ENCODE measurements around the gene WDFY2. TPM values are rescaled to one million over a fixed set of nuclear protein-coding genes. Genes with fewer than 3 reads are reported as not detected.

Gene WDFY2
- total and polyA plus RNA-seq, 10 of the 15 experiments (the other 5 are each of a cell fraction or from before 2014, with no cell fraction given) = 2.1 to 13.0 (median 8.1) TPM

DNA sequence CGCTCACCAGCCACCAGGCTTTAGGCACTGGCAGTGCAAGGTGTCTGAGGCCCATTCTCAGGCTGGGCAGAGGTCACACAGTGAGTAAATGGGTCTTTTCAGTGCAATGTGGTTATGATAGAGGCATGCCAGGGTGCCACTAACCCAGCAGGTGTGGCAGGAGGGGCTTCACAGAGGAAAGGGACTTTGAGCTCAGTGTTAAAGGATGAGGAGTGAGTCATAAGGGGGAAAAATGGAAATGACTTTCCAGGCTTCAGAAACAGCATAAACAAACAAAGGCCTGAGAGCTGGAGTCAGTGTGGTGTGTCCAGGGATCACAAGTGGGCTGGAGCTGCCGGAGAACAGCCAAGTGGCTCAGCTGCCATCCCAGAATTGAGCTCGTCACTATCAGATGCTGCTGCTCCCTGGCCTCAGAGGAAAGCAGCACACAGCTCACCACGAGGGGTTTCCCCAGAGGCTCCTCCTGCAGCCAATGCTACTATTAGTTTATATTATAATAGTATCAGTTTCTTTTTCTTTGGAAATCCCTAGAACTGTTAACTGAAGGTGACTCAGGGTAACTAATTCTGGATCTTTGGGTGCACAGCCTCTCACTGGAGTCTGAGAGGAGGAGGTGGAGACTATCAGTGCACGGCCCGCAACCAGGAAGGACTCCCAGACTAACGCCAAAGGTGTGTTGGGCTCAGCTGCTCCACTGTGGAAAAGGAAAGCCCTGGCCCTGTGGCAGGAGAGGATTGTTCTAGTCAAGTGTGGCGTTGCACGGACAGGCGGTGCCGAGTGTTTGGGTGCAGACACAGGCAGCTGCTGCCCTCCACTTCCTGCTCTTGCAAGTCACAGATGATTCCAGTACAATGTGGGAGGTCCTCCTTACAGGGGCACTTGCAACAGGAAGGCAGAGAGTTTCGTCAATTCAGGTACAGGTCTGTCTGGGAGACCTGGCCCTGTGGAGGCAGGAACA, 180.2 kb downstream of the WDFY2 start (continued):
- TF ChIP-seq EP300 (IDR thresholded peaks at IDR 0.05; ENCODE audit: borderline replicate concordance in 1 of 2, control insufficient read depth in 1 of 2, low read depth in 2 of 2, low read length in 2 of 2) (no peak), RUNX3 (IDR thresholded peaks at IDR 0.05; ENCODE audit: low read length) (peak; percentile 47), RB1 (IDR thresholded peaks at IDR 0.05; ENCODE audit: borderline replicate concordance) (no peak), WRNIP1 (IDR thresholded peaks at IDR 0.05; ENCODE audit: borderline replicate concordance, low read depth, low read length) (no peak), MXI1 (IDR thresholded peaks at IDR 0.05; ENCODE audit: low read depth, low read length) (no peak), PML (IDR thresholded peaks at IDR 0.05; ENCODE audit: low read length) (peak; percentile 57; the same call in 1 of the 2 replicates), NRF1 (conservative IDR thresholded peaks at IDR 0.05; ENCODE audit: low read depth, low read length) (no peak), TBL1XR1 (IDR thresholded peaks at IDR 0.05; ENCODE audit: low read depth, low read length) (no peak), POLR2A (IDR thresholded peaks at IDR 0.05; ENCODE audit: low read depth, low read length) (peak; percentile 81), SIN3A (IDR thresholded peaks at IDR 0.05; ENCODE audit: low read depth, low read length) (no peak), NFYA (IDR thresholded peaks at IDR 0.05; ENCODE audit: borderline replicate concordance, low read depth, low read length) (no peak), KDM1A (IDR thresholded peaks at IDR 0.05; ENCODE audit: borderline replicate concordance) (no peak), KLF5 (IDR thresholded peaks at IDR 0.05; ENCODE audit: partially characterized antibody) (no peak), RAD51 (IDR thresholded peaks at IDR 0.05) (no peak), FOS (IDR thresholded peaks at IDR 0.05; ENCODE audit: borderline replicate concordance, extremely low read depth, insufficient read length) (no peak), SUPT20H (IDR thresholded peaks at IDR 0.05; ENCODE audit: borderline replicate concordance, control insufficient read depth, low read depth, low read length) (no peak), ZBED1 (IDR thresholded peaks at IDR 0.05; ENCODE audit: borderline replicate concordance) (no peak), RELA (IDR thresholded peaks at IDR 0.05; ENCODE audit: borderline replicate concordance, partially characterized antibody) (peak; percentile 1), POU2F2 (IDR thresholded peaks at IDR 0.05; ENCODE audit: borderline replicate concordance, low read depth, low read length) (no peak; the same call in 2 of the 3 replicates), BACH1 (IDR thresholded peaks at IDR 0.05; ENCODE audit: borderline replicate concordance) (no peak)
- TF ChIP-seq, protein P1, sequence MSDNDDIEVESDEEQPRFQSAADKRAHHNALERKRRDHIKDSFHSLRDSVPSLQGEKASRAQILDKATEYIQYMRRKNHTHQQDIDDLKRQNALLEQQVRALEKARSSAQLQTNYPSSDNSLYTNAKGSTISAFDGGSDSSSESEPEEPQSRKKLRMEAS (IDR thresholded peaks at IDR 0.05; ENCODE audit: low read depth, low read length) = no peak
- TF ChIP-seq, protein P2, sequence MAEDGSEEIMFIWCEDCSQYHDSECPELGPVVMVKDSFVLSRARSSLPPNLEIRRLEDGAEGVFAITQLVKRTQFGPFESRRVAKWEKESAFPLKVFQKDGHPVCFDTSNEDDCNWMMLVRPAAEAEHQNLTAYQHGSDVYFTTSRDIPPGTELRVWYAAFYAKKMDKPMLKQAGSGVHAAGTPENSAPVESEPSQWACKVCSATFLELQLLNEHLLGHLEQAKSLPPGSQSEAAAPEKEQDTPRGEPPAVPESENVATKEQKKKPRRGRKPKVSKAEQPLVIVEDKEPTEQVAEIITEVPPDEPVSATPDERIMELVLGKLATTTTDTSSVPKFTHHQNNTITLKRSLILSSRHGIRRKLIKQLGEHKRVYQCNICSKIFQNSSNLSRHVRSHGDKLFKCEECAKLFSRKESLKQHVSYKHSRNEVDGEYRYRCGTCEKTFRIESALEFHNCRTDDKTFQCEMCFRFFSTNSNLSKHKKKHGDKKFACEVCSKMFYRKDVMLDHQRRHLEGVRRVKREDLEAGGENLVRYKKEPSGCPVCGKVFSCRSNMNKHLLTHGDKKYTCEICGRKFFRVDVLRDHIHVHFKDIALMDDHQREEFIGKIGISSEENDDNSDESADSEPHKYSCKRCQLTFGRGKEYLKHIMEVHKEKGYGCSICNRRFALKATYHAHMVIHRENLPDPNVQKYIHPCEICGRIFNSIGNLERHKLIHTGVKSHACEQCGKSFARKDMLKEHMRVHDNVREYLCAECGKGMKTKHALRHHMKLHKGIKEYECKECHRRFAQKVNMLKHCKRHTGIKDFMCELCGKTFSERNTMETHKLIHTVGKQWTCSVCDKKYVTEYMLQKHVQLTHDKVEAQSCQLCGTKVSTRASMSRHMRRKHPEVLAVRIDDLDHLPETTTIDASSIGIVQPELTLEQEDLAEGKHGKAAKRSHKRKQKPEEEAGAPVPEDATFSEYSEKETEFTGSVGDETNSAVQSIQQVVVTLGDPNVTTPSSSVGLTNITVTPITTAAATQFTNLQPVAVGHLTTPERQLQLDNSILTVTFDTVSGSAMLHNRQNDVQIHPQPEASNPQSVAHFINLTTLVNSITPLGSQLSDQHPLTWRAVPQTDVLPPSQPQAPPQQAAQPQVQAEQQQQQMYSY (CRISPR knock-in tag; IDR thresholded peaks at IDR 0.05) = no peak
- TF ChIP-seq, protein P3, sequence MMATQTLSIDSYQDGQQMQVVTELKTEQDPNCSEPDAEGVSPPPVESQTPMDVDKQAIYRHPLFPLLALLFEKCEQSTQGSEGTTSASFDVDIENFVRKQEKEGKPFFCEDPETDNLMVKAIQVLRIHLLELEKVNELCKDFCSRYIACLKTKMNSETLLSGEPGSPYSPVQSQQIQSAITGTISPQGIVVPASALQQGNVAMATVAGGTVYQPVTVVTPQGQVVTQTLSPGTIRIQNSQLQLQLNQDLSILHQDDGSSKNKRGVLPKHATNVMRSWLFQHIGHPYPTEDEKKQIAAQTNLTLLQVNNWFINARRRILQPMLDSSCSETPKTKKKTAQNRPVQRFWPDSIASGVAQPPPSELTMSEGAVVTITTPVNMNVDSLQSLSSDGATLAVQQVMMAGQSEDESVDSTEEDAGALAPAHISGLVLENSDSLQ (IDR thresholded peaks at IDR 0.05) = no peak
- TF ChIP-seq, protein P4, sequence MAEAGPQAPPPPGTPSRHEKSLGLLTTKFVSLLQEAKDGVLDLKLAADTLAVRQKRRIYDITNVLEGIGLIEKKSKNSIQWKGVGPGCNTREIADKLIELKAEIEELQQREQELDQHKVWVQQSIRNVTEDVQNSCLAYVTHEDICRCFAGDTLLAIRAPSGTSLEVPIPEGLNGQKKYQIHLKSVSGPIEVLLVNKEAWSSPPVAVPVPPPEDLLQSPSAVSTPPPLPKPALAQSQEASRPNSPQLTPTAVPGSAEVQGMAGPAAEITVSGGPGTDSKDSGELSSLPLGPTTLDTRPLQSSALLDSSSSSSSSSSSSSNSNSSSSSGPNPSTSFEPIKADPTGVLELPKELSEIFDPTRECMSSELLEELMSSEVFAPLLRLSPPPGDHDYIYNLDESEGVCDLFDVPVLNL (IDR thresholded peaks at IDR 0.05; ENCODE audit: low read depth, low read length) = no peak

All from GM12878 (cell line).